HUDEP-2 (cell line): Measurements from ENCODE around the gene ELAPOR1.

Experiments used
- DNase-seq, 76 experiments: peaks; one replicate each; lab custom pipeline; 2025; ENCODE audit not compliant: unreplicated experiment in 76 of 76; lab: John Stamatoyannopoulos, UW

Gene ELAPOR1

GRCh38 chr1:109113590-109114341 is at the start of gene ELAPOR1:
Gene ELAPOR1 (plus strand): TSS chr1:109114115. CDS start chr1:109114184, 69 bp downstream.
- DNase-seq, result peak in 12 of 76 experiments; percentile 5 to 44 (median 13)

- no peak for DNase-seq
Measured at GRCh38 chr1:109065137-109065536, 48.8 kb upstream of the ELAPOR1 start.

GRCh38 chr1:109067883-109068282 is 46.0 kb upstream of the ELAPOR1 start:
- no peak for DNase-seq

- no peak for DNase-seq
Measured at GRCh38 chr1:109069294-109069693, 44.6 kb upstream of the ELAPOR1 start.

- DNase-seq, result peak; percentile 21 to 89 (median 78)
Measured at GRCh38 chr1:109075531-109076490, 38.1 kb upstream of the ELAPOR1 start, which contains the start of gene TAF13. Gene TAF13 (minus strand): TSS chr1:109076003. CDS start chr1:109075947, 56 bp downstream.

GRCh38 chr1:109078317-109078716 is 35.6 kb upstream of the ELAPOR1 start:
- DNase-seq, result no peak

- no peak for DNase-seq
Measured at GRCh38 chr1:109079240-109079622, 34.7 kb upstream of the ELAPOR1 start.

- DNase-seq, result no peak
Measured at GRCh38 chr1:109080441-109081082, 33.4 kb upstream of the ELAPOR1 start.

- DNase-seq, result no peak
Measured at GRCh38 chr1:109083501-109083900, 30.4 kb upstream of the ELAPOR1 start.

GRCh38 chr1:109083923-109084322 is 30.0 kb upstream of the ELAPOR1 start:
- peak in 2 of 76 experiments; percentile 6 for DNase-seq

GRCh38 chr1:109084563-109085517 is 29.1 kb upstream of the ELAPOR1 start:
- DNase-seq, result no peak

- no peak for DNase-seq
Measured at GRCh38 chr1:109089242-109090015, 24.5 kb upstream of the ELAPOR1 start.

- DNase-seq, result peak in 75 of 76 experiments; percentile 23 to 90 (median 80)
Measured at GRCh38 chr1:109090196-109091077, 23.5 kb upstream of the ELAPOR1 start, which contains the start of gene TMEM167B. Gene TMEM167B (plus strand): TSS chr1:109090764. CDS start chr1:109090873, 109 bp downstream.

GRCh38 chr1:109091078-109091838 is 22.7 kb upstream of the ELAPOR1 start:
- DNase-seq, result peak in 23 of 76 experiments; percentile 1 to 72 (median 38)

GRCh38 chr1:109091839-109092193 is 22.1 kb upstream of the ELAPOR1 start:
- peak in 1 of 76 experiments; percentile 13 for DNase-seq

GRCh38 chr1:109094377-109094803 is 19.5 kb upstream of the ELAPOR1 start:
- no peak for DNase-seq

GRCh38 chr1:109094871-109095270 is 19.0 kb upstream of the ELAPOR1 start:
- DNase-seq, result no peak
